Activated CD8-positive, alpha-beta memory T cell treated with anti-CD3 and anti-CD28 coated beads, Interleukin-2, amount 10 ng/mL, durations not matched to agents 7 days and 5 days (primary cell): ENCODE results near the gene ZBTB20. TPM values are rescaled to one million over a fixed set of nuclear protein-coding genes. Genes with fewer than 3 reads are reported as not detected.

Experiments used
- ATAC-seq: fragments of 150-1000 bp; cut with Tn5 transposase; one replicate; pipeline ENCODE4 v1.10.0; 2021; ENCODE audit warnings: moderate library complexity
- CTCF ChIA-PET: fragments of 350-600 bp; sonication (Branson Sonifier 250); formaldehyde crosslinking; loops from one replicate; lab custom pipeline; 2021; ENCODE audit warnings: antibody characterized with exemption; lab: Charles Lee
- DNase-seq: peaks from one replicate; pipeline ENCODE4 v3.0.0-alpha.2; 2020
- H3K27ac Mint-ChIP-seq: one replicate; pipeline ENCODE4 v1.8.0; 2021; ENCODE audit warnings: mild to moderate bottlenecking, mixed read lengths
- H3K27me3 Mint-ChIP-seq: one replicate; pipeline ENCODE4 v1.8.0; 2021; ENCODE audit warnings: mixed read lengths
- H3K36me3 Mint-ChIP-seq: one replicate; pipeline ENCODE4 v1.8.0; 2021; ENCODE audit warnings: mild to moderate bottlenecking, mixed read lengths
- H3K4me1 Mint-ChIP-seq: one replicate; pipeline ENCODE4 v1.8.0; 2021; ENCODE audit warnings: mixed read lengths
- H3K4me3 Mint-ChIP-seq: one replicate; pipeline ENCODE4 v1.8.0; 2021; ENCODE audit warnings: mild to moderate bottlenecking, moderate library complexity, mixed read lengths
- H3K9me3 Mint-ChIP-seq: one replicate; pipeline ENCODE4 v1.8.0; 2022; ENCODE audit warnings: low read depth, mixed read lengths
- total RNA-seq, 2 experiments: library from RNA; stranded (reverse); gene quantifications; one replicate each; pipeline ENCODE4 v1.2.3, GENCODE V29; 2021

ZBTB20 gene
- total RNA-seq, 2 experiments from 2014 or later, result 5.6 to 10.2 TPM

DNA sequence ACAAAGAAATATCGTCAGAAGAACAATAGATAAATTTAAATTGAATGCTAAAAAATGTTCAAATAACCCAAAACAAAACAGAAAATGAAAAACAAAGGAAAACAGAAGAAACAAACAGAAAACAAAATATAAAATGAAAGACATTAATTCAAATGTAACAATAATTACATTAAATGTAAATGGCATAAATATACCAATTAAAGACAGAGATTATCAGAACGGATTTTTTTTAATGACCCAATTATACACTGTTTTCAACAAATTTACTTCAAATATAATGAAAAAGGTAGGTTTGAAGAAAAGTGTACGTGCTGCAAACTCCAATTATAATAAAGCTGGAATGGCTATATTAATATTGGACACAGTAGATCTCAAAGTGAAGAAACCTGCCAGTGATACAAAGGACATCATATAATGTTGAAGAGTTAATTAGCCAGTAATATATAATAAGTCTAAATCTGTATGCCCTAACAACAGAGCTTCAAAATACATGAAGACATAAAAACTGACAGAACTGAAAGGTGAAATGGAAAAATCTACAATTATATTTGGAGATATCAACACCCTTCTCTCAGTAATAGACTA is 193.8 kb downstream of the ZBTB20 start:
- H3K36me3 Mint-ChIP-seq, result peaks cover 12% of the 10 kb centered on the region
- no peaks in the 10 kb centered on the region for H3K4me1 Mint-ChIP-seq
- CTCF ChIA-PET, result no interaction called here
- H3K27ac Mint-ChIP-seq, result no peak overlapping the region
- no peaks in the 10 kb centered on the region for H3K27me3 Mint-ChIP-seq
- no peak for DNase-seq
- no peak for ATAC-seq
- peaks cover 13% of the 10 kb centered on the region for H3K9me3 Mint-ChIP-seq
- H3K4me3 Mint-ChIP-seq, result no peak overlapping the region

DNA sequence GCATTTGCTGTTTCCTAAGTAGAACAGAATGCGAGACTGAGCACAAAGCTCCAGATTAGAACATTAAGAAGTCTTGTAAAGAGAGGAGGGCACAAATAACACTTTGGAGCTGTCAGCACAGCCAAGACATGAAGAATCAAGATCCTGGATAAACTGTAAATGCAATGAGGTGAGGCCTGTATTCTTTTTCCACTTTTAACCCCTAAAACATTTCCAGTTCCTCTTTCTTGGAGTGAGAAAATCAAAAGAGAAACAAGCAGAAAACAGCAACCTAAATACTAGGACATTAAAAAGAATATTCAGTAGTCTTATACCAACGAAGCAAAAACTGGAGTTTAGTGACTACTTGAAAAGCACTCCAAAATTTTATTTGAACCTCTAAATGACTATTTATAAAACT is 204.3 kb downstream of the ZBTB20 start:
- H3K4me3 Mint-ChIP-seq, result no peak overlapping the region
- H3K36me3 Mint-ChIP-seq, result no peaks in the 10 kb centered on the region
- H3K27me3 Mint-ChIP-seq, result no peaks in the 10 kb centered on the region
- H3K4me1 Mint-ChIP-seq, result no peaks in the 10 kb centered on the region
- H3K9me3 Mint-ChIP-seq, result peaks cover 1% of the 10 kb centered on the region
- DNase-seq (no peak), ATAC-seq (no peak)
- CTCF ChIA-PET, result no interaction called here
- H3K27ac Mint-ChIP-seq, result no peak overlapping the region

DNA sequence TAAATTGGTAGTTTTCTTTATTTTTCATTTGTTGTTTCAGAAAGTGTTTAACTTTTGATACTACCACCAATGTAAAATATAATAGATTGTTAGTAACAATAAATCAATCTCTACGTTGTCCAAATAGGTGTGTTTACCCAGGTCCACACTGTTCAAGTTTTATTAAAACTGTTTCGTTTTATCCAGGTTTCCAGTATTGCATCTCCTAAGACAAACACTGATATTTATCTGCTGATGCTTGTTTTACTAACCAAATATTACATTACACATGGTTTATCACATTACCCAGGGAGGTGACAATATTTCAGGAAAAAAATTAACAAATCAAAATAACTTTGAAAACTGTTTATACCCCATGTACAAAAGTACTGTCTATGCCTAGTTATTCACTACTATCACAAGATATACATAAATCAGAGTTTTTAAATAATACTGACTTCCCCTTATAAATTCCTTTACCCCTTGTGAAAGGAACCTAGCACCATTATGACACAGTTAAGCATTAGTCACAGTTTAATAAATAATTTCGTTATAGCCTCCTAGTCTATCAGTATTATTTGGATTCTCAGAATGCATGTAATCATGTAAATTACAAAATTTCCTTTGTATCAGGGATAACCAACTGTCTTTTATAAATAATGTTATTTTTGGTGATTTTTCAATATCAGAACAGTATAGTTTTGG is 205.3 kb downstream of the ZBTB20 start:
- H3K27me3 Mint-ChIP-seq, result no peaks in the 10 kb centered on the region
- H3K27ac Mint-ChIP-seq, result no peak overlapping the region
- no peak overlapping the region for H3K4me3 Mint-ChIP-seq
- DNase-seq (no peak), ATAC-seq (no peak)
- H3K9me3 Mint-ChIP-seq, result peaks cover 1% of the 10 kb centered on the region
- no peaks in the 10 kb centered on the region for H3K36me3 Mint-ChIP-seq
- H3K4me1 Mint-ChIP-seq, result no peaks in the 10 kb centered on the region
- CTCF ChIA-PET, result no interaction called here

DNA sequence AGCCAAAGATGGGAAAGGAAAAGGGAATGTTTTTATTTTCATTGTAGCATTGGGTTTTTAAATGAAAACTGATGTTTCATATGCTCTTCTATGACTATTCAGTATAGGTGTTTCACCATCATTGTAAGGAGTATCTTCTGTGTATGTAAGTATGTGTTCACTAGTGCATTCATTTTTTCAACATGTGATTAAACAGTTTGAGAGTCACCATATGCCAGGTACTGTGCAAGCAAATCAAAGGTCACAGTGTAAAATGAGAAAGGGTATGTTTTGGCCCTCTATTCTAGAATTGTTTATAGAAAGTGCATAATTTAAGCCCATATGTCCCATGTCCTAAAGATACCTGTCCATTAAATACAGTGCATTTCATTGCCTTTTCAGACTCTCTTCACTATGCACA is 207.2 kb downstream of the ZBTB20 start:
- Mint-ChIP-seq H3K4me1 (no peaks in the 10 kb centered on the region), H3K27ac (no peak overlapping the region), H3K27me3 (no peaks in the 10 kb centered on the region), H3K4me3 (no peak overlapping the region), H3K36me3 (no peaks in the 10 kb centered on the region), H3K9me3 (peaks cover 1% of the 10 kb centered on the region)
- no peak for ATAC-seq
- CTCF ChIA-PET, result no interaction called here
- no peak for DNase-seq

DNA sequence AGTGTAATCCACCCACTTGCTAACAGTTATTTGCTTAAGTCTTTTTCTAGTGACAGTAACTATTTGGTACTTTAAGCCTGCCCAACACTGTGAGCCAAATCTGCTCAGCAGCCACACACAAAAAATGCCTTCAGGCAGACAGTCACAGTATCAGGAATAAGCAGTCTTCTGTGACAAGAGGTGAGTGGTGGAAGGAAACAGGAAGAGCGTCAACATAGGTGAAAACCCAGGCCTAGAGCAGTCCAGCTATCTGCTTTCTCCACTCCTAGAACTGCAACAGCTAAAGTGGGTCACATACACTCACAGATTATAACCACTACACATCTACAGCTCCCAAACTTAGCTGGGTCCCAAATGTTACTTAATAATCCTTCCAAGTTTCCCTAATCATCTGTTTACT is 213.7 kb downstream of the ZBTB20 start:
- H3K27ac Mint-ChIP-seq, result no peak overlapping the region

DNA sequence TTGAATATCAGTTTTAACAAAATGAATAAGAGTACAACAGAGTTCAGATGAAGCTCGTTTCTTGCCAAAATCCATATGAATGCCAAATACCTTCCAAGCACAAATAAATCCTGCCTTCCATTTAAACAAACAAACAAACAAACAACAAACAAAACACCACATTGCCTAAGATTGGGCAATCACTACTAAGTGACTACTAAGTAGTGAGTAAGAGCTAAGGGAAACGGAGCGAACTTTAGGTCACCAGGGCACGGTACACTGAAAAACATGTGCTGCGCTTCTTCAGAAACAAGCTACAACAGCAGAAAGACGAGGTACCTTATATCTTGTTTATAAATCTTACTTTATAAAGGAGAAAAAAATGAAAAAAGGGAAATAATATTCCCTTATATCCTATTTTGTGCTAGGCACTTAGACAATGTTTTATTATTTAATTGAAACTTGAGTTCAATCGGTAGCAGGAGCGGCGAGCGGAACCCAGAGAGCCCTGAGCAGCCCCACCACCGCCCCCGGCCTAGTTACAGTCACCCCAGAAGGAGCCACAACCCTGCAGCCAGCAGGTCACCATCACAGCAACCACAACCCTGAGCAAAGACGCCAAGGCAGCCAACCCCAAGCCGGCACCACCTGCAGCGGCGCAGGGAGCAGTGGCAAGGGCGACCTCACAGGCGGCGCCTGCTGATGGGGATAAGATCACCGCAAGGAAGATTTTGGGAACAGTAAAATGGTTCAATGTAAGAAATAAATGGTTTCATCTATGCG is 216.9 kb downstream of the ZBTB20 start:
- Mint-ChIP-seq H3K36me3 (peaks cover 1% of the 10 kb centered on the region), H3K9me3 (peaks cover 2% of the 10 kb centered on the region), H3K27ac (no peak overlapping the region), H3K4me3 (no peak overlapping the region), H3K4me1 (peaks cover 5% of the 10 kb centered on the region), H3K27me3 (no peaks in the 10 kb centered on the region)
- ATAC-seq (no peak), DNase-seq (no peak)
- CTCF ChIA-PET, result no interaction called here

More for the DNA sequence above, 213.7 kb downstream of the ZBTB20 start:
- CTCF ChIA-PET, result no interaction called here
- no peak for ATAC-seq
- Mint-ChIP-seq H3K4me3 (no peak overlapping the region), H3K36me3 (peaks cover 1% of the 10 kb centered on the region), H3K27me3 (no peaks in the 10 kb centered on the region), H3K9me3 (no peaks in the 10 kb centered on the region), H3K4me1 (peaks cover 5% of the 10 kb centered on the region)
- DNase-seq, result no peak

DNA sequence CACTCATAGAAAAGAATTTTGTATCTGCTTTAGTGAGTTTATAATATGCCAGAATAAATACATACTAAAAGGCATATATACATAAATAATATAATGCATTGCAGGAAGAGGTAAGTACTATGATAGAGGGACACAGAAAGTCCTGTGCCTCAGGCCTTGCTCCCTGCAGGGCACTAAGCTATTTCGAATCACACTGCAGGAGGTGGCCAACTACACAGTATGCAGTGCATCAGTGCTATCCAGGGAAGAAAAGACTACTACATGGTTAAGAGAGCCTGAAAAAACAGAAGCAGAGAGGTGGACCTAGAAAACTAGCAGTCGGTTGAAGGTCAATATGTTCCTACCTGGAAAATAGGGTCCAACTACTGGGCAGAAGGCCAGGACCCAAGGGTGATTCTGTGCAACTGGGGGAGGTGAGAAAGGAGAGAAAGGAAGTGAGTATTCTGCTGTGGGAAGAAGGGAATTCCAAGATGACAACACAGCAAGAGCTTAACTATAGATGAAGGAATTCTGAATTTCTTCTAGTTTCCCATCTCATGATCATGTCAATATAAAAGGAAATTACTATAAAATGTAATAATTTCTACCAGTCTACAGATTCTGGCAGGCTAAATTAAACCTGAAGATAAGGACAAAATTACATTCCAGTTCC is 218.0 kb downstream of the ZBTB20 start:
- Mint-ChIP-seq H3K36me3 (peaks cover 1% of the 10 kb centered on the region), H3K27me3 (no peaks in the 10 kb centered on the region), H3K9me3 (peaks cover 3% of the 10 kb centered on the region), H3K4me3 (no peak overlapping the region), H3K27ac (no peak overlapping the region), H3K4me1 (peaks cover 5% of the 10 kb centered on the region)
- no peak for DNase-seq
- no peak for ATAC-seq
- CTCF ChIA-PET, result no interaction called here

DNA sequence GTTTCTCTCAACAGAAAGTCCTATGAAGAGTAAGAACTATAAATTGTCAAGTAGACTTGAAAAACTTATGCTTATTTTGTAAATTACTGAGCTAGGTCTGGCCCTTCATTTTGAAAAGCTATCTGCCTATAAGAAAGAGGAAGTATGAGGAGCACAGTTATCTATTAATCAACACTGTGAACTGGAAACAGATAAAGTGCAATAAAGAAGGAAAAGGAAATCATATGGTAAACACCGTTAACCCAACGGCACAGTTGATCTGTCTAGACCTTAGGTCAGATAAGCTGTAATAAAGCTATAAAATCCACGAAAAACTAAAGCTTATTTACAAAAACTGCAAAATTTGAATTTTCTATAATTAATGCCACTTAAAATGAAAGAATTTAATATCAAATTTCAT is 242.5 kb downstream of the ZBTB20 start:
- H3K9me3 Mint-ChIP-seq, result no peaks in the 10 kb centered on the region
- CTCF ChIA-PET, result no interaction called here

DNA sequence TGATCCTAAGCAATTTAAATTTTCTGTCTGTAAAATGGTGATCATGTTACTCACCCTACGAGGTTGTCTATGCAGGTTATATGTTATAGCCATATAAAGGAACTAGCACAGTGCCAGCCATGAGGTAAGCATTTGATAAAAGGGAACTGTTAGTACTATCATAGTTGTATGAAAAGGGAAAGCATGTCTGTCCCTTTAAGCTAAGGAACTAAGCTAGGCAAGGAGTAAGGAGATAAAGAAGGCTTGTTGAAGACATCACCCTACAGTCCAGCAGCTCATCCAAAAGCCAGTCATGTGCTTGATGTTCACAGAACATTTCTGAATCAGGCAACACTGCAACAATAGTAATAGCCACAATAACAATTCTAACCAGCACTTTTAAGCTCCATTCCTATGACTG is 243.9 kb downstream of the ZBTB20 start:
- Mint-ChIP-seq H3K27me3 (no peaks in the 10 kb centered on the region), H3K4me3 (no peak overlapping the region), H3K27ac (no peak overlapping the region), H3K9me3 (no peaks in the 10 kb centered on the region), H3K4me1 (peaks cover 4% of the 10 kb centered on the region), H3K36me3 (peaks cover 1% of the 10 kb centered on the region)
- ATAC-seq (no peak), DNase-seq (no peak)
- CTCF ChIA-PET, result no interaction called here

More for the DNA sequence above, 242.5 kb downstream of the ZBTB20 start:
- Mint-ChIP-seq H3K36me3 (peaks cover 1% of the 10 kb centered on the region), H3K4me1 (peaks cover 4% of the 10 kb centered on the region), H3K4me3 (no peak overlapping the region), H3K27ac (no peak overlapping the region), H3K27me3 (no peaks in the 10 kb centered on the region)
- DNase-seq, result no peak
- no peak for ATAC-seq

DNA sequence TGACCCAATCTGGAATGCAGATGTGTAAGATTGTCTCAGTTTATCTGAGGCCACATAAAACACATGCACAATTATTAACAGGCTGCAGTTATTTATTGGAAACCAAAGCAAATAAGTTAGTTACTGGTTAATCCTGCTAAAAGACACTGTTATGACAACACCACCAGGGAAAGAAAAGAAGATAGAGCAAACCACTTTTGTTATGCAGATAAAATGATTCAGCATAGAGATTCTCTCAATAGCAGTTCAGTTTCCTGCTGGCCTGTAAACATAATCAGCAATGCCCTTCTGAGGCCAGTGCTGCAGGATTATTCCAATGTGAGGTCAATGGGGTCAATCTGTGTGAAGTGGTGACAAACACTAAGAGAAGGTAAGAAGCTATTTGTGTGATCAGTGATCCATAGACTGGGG is 244.4 kb downstream of the ZBTB20 start:
- no peaks in the 10 kb centered on the region for H3K9me3 Mint-ChIP-seq
- H3K4me1 Mint-ChIP-seq, result peaks cover 4% of the 10 kb centered on the region
- no peak overlapping the region for H3K27ac Mint-ChIP-seq
- ATAC-seq (no peak), DNase-seq (no peak)
- H3K36me3 Mint-ChIP-seq, result peaks cover under 1% of the 10 kb centered on the region
- CTCF ChIA-PET, result no interaction called here
- no peaks in the 10 kb centered on the region for H3K27me3 Mint-ChIP-seq
- H3K4me3 Mint-ChIP-seq, result no peak overlapping the region

DNA sequence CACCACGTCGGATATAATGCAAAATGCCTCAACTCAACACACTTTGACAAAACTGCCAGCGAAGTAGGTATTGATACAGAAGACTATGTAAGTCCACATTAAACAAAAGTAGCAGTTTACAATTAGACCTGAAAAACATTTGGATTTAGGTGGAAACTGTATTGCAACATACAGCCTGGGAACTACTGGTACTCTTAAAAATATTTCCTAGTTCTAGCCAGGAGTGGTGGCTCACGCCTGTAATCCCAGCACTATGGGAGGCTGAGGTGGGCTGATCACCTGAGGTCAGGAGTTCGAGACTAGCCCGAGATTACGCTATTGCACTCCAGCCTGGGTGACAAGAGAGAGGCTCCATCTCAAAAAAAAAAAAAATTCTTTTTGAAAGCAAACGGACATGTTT is 246.2 kb downstream of the ZBTB20 start:
- CTCF ChIA-PET, result no interaction called here
- Mint-ChIP-seq H3K4me1 (peaks cover 4% of the 10 kb centered on the region), H3K27ac (no peak overlapping the region), H3K9me3 (no peaks in the 10 kb centered on the region), H3K27me3 (no peaks in the 10 kb centered on the region), H3K36me3 (no peaks in the 10 kb centered on the region), H3K4me3 (no peak overlapping the region)
- DNase-seq (no peak), ATAC-seq (no peak)

DNA sequence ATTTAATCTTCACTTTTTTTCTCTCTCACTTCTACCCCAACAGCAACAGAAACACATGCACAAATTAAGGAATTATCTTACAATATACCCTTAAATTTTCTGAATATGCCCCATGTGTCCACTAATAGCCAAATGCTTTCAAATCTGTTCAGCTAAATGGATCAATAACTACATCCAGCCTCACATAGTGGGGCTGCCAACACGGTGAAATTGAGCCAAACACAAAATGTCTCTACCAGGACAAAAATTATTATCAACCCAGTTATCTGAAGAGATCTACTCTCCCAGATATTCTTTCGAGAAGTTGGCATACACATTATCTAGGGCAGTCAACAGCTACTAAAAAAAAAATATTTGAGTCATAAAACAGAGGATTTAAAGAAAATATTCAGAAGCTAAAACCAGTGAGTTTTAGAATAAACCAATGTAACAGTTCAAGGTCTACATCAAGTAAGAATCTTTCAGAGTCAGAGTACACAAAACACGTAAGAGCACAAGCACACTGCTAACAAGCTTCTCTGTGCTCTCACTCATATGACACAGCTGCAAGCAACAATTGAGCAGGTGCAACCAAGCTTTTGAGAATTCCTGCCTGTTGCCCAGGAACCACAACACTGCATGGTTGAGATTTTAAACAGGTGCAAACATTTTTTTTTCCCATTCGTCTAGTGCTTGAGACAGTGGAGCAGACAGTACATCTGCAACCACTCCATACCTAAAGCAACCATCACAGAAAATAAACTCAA is 247.7 kb downstream of the ZBTB20 start:
- H3K27ac Mint-ChIP-seq, result no peak overlapping the region
- no peaks in the 10 kb centered on the region for H3K27me3 Mint-ChIP-seq
- DNase-seq (no peak), ATAC-seq (no peak)
- H3K9me3 Mint-ChIP-seq, result no peaks in the 10 kb centered on the region
- peaks cover 4% of the 10 kb centered on the region for H3K4me1 Mint-ChIP-seq
- CTCF ChIA-PET, result no interaction called here
- no peak overlapping the region for H3K4me3 Mint-ChIP-seq
- no peaks in the 10 kb centered on the region for H3K36me3 Mint-ChIP-seq

DNA sequence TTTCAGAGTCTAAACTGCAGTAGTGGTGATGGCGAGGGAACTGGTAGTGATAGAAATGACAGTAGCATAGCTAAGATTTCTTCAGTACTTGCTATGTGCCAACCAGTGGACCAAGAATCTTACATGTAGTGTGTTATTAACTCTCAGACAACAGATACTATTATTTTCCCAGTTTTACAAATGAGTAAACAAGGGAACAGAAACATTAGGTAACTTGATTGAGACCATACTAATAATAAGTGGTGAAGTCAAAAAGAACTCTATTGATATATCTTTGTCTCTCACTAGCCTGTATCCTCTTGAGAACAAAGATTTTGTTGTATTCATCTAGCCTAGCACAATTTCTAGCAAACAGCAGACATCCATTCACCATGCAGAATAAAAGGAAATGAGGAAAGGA is 250.1 kb downstream of the ZBTB20 start:
- no peaks in the 10 kb centered on the region for H3K9me3 Mint-ChIP-seq
- DNase-seq (no peak), ATAC-seq (no peak)
- CTCF ChIA-PET, result no interaction called here
- no peak overlapping the region for H3K27ac Mint-ChIP-seq
- H3K4me3 Mint-ChIP-seq, result no peak overlapping the region
- no peaks in the 10 kb centered on the region for H3K27me3 Mint-ChIP-seq
- peaks cover 4% of the 10 kb centered on the region for H3K4me1 Mint-ChIP-seq
- H3K36me3 Mint-ChIP-seq, result no peaks in the 10 kb centered on the region
